ENCODE results near the gene EPN3.

The EPN3 gene

GRCh38 chr17:50563092-50563511 is 30.6 kb downstream of the EPN3 start:
- H3K36me3 ChIP-seq, result no peaks in the 10 kb centered on the region
- no peak overlapping the region for H3K4me2 ChIP-seq
- no peak overlapping the region for H3K27ac ChIP-seq
- TF ChIP-seq Cebpa-rat (IDR thresholded peaks at IDR 0.05), result no peak
- H3K4me3 ChIP-seq, result no peak overlapping the region
- no peaks in the 10 kb centered on the region for H3K9me3 ChIP-seq
- peaks cover 51% of the 10 kb centered on the region for H4K20me1 ChIP-seq
- H3K4me1 ChIP-seq, result peaks cover 30% of the 10 kb centered on the region
- peaks cover 92% of the 10 kb centered on the region for H3K27me3 ChIP-seq
- H3K9ac ChIP-seq, result no peak overlapping the region

DNA sequence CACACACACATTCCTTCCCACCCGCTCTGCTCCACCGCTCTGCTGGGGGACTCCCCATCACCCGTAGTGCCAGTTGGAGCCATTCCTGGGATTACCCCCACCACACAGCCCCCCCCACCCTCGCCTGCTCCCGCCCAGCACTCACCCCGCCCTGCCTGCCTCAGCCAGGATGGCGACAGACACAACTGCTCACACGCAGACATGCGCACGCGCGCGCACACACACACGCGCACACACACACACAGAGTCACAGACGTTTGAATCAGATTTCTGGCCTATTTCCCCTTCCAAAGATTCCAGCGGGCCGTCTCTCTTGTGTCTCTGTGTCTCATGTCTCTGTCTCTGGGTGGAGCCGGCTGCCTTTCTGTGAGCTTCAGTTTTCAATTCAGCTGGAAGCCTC is 32.4 kb downstream of the EPN3 start:
- no peak overlapping the region for H3K4me2 ChIP-seq
- H3K36me3 ChIP-seq, result no peaks in the 10 kb centered on the region
- peaks cover 33% of the 10 kb centered on the region for H4K20me1 ChIP-seq
- no peak overlapping the region for H3K4me3 ChIP-seq
- peaks cover 74% of the 10 kb centered on the region for H3K27me3 ChIP-seq
- H3K27ac ChIP-seq, result no peak overlapping the region
- TF ChIP-seq Cebpa-rat (IDR thresholded peaks at IDR 0.05), result no peak
- no peak overlapping the region for H3K9ac ChIP-seq
- H3K4me1 ChIP-seq, result peaks cover 16% of the 10 kb centered on the region
- H3K9me3 ChIP-seq, result no peaks in the 10 kb centered on the region

DNA sequence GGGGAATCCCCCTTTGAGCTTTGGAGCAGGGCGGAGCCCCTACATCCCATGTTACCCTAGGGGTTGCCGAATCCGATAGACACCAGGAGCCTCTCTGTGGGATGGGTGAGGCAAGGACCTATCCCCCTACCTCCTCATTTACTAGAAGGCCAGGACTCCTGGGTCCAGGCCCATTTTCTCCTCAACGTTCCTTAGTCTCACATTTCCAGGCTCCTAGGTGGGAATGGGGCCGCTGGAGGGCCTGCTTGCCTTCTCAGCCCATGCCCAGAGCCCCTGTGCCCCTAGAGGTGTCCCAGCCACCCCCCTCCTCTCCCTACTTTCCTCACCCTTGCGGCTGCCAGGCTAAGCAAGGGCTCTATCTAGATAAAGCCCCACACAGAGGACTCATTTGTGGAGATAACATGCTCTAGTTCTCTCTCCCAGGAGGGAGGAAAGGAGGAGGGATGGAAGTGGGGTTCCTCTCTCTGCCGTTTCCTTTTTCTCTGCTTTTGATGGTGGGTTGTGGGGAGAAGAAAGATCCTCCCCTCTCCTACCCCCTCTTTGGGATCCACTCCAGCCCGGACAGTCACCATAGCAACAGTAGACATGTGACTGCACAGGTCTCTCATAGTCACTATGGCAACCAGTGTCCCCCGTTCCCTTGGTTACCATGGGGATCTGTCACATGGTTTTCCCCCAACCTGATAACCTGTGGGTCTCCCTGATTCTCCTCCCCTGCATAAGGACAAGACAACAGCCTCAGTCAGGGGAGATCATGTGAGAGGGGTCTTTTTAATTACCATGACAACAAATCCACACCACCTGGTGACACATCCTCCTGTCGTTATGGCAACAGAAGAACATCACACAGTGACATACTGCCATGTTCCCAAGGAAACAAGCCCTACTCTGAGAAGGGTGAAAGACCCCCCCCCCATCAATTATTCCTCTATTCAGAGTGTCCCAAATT is 33.1 kb downstream of the EPN3 start:
- Histone ChIP-seq H4K20me1 (peaks cover 27% of the 10 kb centered on the region), H3K9me3 (no peaks in the 10 kb centered on the region), H3K9ac (no peak overlapping the region), H3K36me3 (no peaks in the 10 kb centered on the region), H3K4me3 (no peak overlapping the region), H3K27ac (no peak overlapping the region), H3K27me3 (peaks cover 67% of the 10 kb centered on the region), H3K4me1 (peaks cover 11% of the 10 kb centered on the region), H3K4me2 (no peak overlapping the region)
- no peak for TF ChIP-seq Cebpa-rat (IDR thresholded peaks at IDR 0.05)

DNA sequence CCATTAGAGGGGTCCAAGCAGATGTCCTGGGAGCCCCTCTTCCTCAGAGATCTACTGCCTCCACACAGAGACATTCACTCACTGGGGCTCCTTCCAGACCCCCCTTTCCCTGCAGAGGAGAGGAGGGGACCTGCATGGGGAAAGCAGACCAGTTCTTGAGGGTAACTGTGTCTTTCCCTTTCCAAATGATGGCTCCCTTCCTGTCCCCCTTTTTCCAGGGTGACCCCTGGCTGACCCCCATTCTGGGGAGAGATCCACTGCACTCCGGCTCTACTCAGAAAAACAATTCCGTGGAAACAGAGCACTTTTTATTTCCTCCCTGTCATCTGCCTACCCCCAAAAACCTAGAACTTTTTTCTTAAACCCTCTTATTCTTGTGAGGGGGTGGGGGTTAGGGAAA is 34.4 kb downstream of the EPN3 start:
- Histone ChIP-seq H3K27ac (no peak overlapping the region), H3K9me3 (no peaks in the 10 kb centered on the region), H3K4me1 (peaks cover 5% of the 10 kb centered on the region; the same call in 1 of the 2 replicates), H4K20me1 (peaks cover 21% of the 10 kb centered on the region), H3K4me2 (no peak overlapping the region), H3K4me3 (no peak overlapping the region), H3K36me3 (no peaks in the 10 kb centered on the region), H3K27me3 (peaks cover 56% of the 10 kb centered on the region), H3K9ac (no peak overlapping the region)
- TF ChIP-seq Cebpa-rat (IDR thresholded peaks at IDR 0.05), result no peak

DNA sequence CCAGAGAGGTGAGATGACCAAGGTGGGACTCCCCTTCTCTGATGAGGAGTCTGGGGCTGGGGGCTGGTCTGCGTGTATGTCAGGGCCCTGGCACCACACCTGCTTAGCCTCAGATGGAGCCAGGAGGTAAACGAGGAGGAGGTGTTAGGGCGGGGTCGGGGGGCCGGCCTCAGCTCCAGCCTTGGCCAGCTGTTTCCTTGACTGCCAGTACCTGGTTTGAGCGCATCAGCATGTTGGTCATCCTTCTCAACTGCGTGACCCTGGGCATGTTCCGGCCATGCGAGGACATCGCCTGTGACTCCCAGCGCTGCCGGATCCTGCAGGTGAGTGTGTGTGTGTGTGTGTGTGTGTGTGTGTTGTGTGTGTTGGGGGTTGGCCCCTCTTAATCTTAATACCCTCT is 36.1 kb downstream of the EPN3 start:
- Histone ChIP-seq H3K27me3 (peaks cover 38% of the 10 kb centered on the region), H3K4me1 (no peaks in the 10 kb centered on the region), H3K4me3 (no peak overlapping the region), H3K36me3 (no peaks in the 10 kb centered on the region), H3K27ac (no peak overlapping the region), H3K9ac (no peak overlapping the region), H4K20me1 (peaks cover 4% of the 10 kb centered on the region), H3K4me2 (no peak overlapping the region), H3K9me3 (no peaks in the 10 kb centered on the region)
- no peak for TF ChIP-seq Cebpa-rat (IDR thresholded peaks at IDR 0.05)

GRCh38 chr17:50569592-50569991 is 37.1 kb downstream of the EPN3 start:
- no peak for TF ChIP-seq Cebpa-rat (IDR thresholded peaks at IDR 0.05)
- no peak overlapping the region for H3K4me2 ChIP-seq
- no peaks in the 10 kb centered on the region for H3K4me1 ChIP-seq
- no peak overlapping the region for H3K27ac ChIP-seq
- H3K4me3 ChIP-seq, result no peak overlapping the region
- no peaks in the 10 kb centered on the region for H3K9me3 ChIP-seq
- no peaks in the 10 kb centered on the region; the same call in 1 of the 2 replicates for H4K20me1 ChIP-seq
- H3K9ac ChIP-seq, result no peak overlapping the region
- H3K27me3 ChIP-seq, result peaks cover 29% of the 10 kb centered on the region
- no peaks in the 10 kb centered on the region for H3K36me3 ChIP-seq

DNA sequence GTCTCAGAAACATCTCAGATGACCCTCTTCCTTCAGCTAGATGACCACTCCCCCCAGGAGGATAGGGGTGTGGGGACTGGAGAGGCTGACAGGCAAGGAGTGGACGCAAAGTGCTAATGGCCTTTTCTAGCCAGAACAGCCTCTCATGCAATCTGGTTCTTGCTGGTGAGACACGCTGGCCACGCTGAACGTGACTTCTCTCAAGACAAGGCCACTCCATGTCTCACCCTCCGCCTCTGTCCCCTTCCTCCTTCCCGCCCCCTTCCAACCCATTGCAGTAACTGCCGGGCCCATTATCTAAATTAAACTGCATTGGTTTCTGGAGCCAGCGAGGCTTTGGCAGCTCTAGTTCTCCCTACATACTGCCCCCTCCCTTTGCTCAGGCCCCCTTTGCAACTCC is 37.5 kb downstream of the EPN3 start:
- H4K20me1 ChIP-seq, result no peaks in the 10 kb centered on the region; the same call in 1 of the 2 replicates
- TF ChIP-seq Cebpa-rat (IDR thresholded peaks at IDR 0.05), result no peak
- H3K4me1 ChIP-seq, result no peaks in the 10 kb centered on the region
- no peaks in the 10 kb centered on the region for H3K9me3 ChIP-seq
- H3K4me3 ChIP-seq, result no peak overlapping the region
- H3K27ac ChIP-seq, result no peak overlapping the region
- H3K4me2 ChIP-seq, result no peak overlapping the region
- no peak overlapping the region for H3K9ac ChIP-seq
- H3K27me3 ChIP-seq, result peaks cover 24% of the 10 kb centered on the region
- no peaks in the 10 kb centered on the region for H3K36me3 ChIP-seq

DNA sequence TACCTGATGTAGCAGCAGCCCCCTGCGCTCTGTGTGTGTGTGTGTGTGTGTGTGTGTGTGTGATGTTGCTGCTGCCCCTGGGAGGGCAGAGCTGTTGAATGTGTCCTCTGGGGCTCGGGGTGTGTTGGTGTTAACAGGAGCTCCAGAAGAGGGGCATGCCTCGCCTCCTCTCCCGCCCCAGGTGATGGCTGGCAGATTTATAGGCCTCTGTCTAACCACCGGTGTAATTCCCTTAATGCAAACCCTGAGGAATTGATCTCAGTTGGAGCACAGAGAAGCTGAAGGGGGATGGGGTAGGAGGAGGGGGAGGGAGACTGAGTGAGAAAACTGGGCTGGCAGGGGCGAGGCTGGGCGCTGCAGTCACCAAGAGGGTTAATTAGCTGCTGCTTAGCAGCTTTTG is 38.0 kb downstream of the EPN3 start:
- no peak for TF ChIP-seq Cebpa-rat (IDR thresholded peaks at IDR 0.05)
- Histone ChIP-seq H4K20me1 (no peaks in the 10 kb centered on the region; the same call in 1 of the 2 replicates), H3K4me3 (no peak overlapping the region), H3K27ac (no peak overlapping the region), H3K9ac (no peak overlapping the region), H3K9me3 (no peaks in the 10 kb centered on the region), H3K36me3 (no peaks in the 10 kb centered on the region), H3K4me1 (no peaks in the 10 kb centered on the region), H3K4me2 (no peak overlapping the region), H3K27me3 (peaks cover 19% of the 10 kb centered on the region)

DNA sequence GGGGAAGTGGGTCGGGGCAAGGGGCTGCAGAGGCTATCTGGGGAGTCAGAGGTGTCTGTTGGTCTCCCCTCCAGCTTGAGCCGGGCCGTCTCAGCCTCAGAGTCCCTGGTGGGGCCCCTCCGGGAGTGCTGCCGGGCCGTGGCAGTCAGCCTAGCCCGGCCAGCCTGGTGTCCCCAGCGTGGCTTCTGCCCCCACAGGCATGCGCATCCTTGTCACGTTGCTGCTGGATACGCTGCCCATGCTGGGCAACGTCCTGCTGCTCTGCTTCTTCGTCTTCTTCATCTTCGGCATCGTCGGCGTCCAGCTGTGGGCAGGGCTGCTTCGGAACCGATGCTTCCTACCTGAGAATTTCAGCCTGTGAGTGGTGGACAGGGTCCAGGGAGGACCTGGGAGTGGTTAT is 39.1 kb downstream of the EPN3 start:
- H3K27ac ChIP-seq, result no peak overlapping the region
- peaks cover 8% of the 10 kb centered on the region for H3K27me3 ChIP-seq
- no peak overlapping the region for H3K4me3 ChIP-seq
- no peaks in the 10 kb centered on the region for H3K4me1 ChIP-seq
- H3K9ac ChIP-seq, result no peak overlapping the region
- no peak for TF ChIP-seq Cebpa-rat (IDR thresholded peaks at IDR 0.05)
- H3K36me3 ChIP-seq, result no peaks in the 10 kb centered on the region
- no peaks in the 10 kb centered on the region for H3K9me3 ChIP-seq
- no peak overlapping the region for H3K4me2 ChIP-seq
- H4K20me1 ChIP-seq, result no peaks in the 10 kb centered on the region

DNA sequence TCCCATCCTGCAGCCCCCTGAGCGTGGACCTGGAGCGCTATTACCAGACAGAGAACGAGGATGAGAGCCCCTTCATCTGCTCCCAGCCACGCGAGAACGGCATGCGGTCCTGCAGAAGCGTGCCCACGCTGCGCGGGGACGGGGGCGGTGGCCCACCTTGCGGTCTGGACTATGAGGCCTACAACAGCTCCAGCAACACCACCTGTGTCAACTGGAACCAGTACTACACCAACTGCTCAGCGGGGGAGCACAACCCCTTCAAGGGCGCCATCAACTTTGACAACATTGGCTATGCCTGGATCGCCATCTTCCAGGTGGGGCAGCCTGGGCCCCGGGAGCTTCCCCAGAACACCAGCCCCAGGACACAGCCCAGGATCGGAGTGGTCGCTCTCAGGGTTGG is 40.0 kb downstream of the EPN3 start:
- Histone ChIP-seq H3K9me3 (no peaks in the 10 kb centered on the region), H3K27me3 (no peaks in the 10 kb centered on the region), H3K4me1 (no peaks in the 10 kb centered on the region), H3K9ac (no peak overlapping the region), H3K27ac (no peak overlapping the region), H3K4me2 (no peak overlapping the region), H4K20me1 (no peaks in the 10 kb centered on the region), H3K36me3 (no peaks in the 10 kb centered on the region), H3K4me3 (no peak overlapping the region)
- TF ChIP-seq Cebpa-rat (IDR thresholded peaks at IDR 0.05), result no peak

Data from BLaER1 (cell line).